Sigmoid colon (tissue), 4 donors: ENCODE data around the gene FGF5.

ENCODE experiments used
- CTCF ChIP-seq, 4 experiments: fragments of 450-650 bp in 3 of 4; fragments of 200-600 bp in 1 of 4; IDR thresholded peaks; one replicate each; pipeline ENCODE4 v1.5.1; 2016 to 2019; ENCODE audit warnings: antibody characterized with exemption in 4 of 4, mild to moderate bottlenecking in 3 of 4, moderate library complexity in 2 of 4
- POLR2A ChIP-seq, 2 donors: fragments of 450-650 bp; IDR thresholded peaks; one replicate each; pipeline ENCODE4 v1.6.1; 2016; ENCODE audit warnings: antibody characterized with exemption in 2 of 2, mild to moderate bottlenecking in 2 of 2, moderate library complexity in 2 of 2
- POLR2AphosphoS5 ChIP-seq, 4 donors: sonication (generic); formaldehyde crosslinking; IDR thresholded peaks; one replicate each; pipeline ENCODE4 v1.6.1; 2017; ENCODE audit warnings: antibody characterized with exemption in 4 of 4

- TF ChIP-seq POLR2A (IDR thresholded peaks at IDR 0.05) (no peak), CTCF (IDR thresholded peaks at IDR 0.05) (no peak), POLR2AphosphoS5 (IDR thresholded peaks at IDR 0.05) (no peak)
Measured at GRCh38 chr4:80240976-80241375, 25.5 kb upstream of the FGF5 start.
